ENCODE results near the gene USP13.

- TF ChIP-seq POLR2A (IDR thresholded peaks at IDR 0.05; ENCODE audit: low read length) (no peak), GATA1 (IDR thresholded peaks at IDR 0.05; ENCODE audit: low read depth, low read length) (no peak)
Measured at GRCh38 chr3:179671309-179671708, 18.5 kb downstream of the USP13 start.

Measured in erythroblast (primary cell).